ENCODE measurements around the gene MAP1LC3C.

MAP1LC3C gene

GRCh38 chr1:241999026-241999425 is at the start of gene MAP1LC3C:
MAP1LC3C (minus strand) TSS chr1:241999098; CDS start chr1:241999008, 90 bp downstream.
- 0 out of 2 replicates have a peak, but pooled peaks cover 4% of the 10 kb centered on the region for H3K27me3 ChIP-seq (ENCODE audit: insufficient read depth, low read length)

DNA sequence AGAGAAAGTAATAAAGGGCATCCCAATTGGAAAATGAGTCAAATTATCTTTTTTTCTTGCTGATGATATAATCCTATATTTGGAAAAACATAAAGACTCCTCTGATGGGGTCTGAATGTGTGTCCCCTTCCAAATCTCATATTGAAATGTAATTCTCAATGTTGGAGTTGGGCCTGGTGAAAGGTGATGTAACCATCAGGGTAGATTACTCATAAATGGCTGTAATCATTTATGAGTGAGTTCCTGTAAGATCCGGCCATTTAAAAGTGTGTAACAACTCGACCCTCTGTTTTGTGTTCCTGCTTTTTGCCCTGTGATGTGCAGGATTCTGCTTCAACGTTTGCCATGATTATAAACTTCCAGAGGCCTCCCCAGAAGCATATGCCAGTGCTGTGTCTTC is 44.3 kb upstream of the MAP1LC3C start:
- H3K4me1 ChIP-seq (ENCODE audit: insufficient read depth, low read length): no peaks in the 10 kb centered on the region
- no peak overlapping the region for H3K9ac ChIP-seq (ENCODE audit: low read depth, low read length)
- H3K27me3 ChIP-seq (ENCODE audit: insufficient read depth, low read length): no peaks in the 10 kb centered on the region
- no peaks in the 10 kb centered on the region for H3K36me3 ChIP-seq (ENCODE audit: insufficient read depth, low read depth, low read length)
- H3K27ac ChIP-seq (ENCODE audit: low read length): no peak overlapping the region
- no peak overlapping the region for H3K4me3 ChIP-seq (ENCODE audit: low read length)
- peaks cover 6% of the 10 kb centered on the region; the same call in 1 of the 2 replicates for H3K9me3 ChIP-seq (ENCODE audit: insufficient read depth, low read depth, low read length)

More at GRCh38 chr1:241999026-241999425, at the start of gene MAP1LC3C:
- H3K9me3 ChIP-seq (ENCODE audit: insufficient read depth, low read depth, low read length): no peaks in the 10 kb centered on the region
- no peaks in the 10 kb centered on the region for H3K36me3 ChIP-seq (ENCODE audit: insufficient read depth, low read depth, low read length)
- H3K4me3 ChIP-seq (ENCODE audit: low read length): peak within 1 kb of the TSS; percentile 85
- H3K4me1 ChIP-seq (ENCODE audit: insufficient read depth, low read length): peaks cover 8% of the 10 kb centered on the region; the same call in 1 of the 2 replicates
- peak within 1 kb of the TSS; percentile 74; the same call in 1 of the 2 replicates for H3K9ac ChIP-seq (ENCODE audit: low read depth, low read length)
- H3K27ac ChIP-seq (ENCODE audit: low read length): no peak within 1 kb of the TSS

DNA sequence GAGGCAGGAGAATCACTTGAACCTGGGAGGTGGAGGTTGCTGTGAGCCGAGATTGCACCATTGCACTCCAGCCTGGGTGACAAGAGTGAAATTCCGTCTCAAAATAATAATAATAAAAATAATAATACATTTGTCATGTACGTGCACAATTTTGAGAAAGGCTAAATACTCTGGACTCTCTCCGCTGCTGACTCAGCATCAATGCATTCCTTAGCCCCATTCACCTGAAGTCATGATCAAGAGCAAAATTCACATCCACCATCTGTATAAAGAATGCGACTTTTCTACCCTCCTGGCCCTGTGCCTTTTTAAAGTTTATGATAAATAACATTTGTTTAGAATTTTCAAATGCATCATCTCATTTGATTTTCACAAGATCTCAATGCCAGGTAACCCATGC is 35.5 kb upstream of the MAP1LC3C start:
- no peaks in the 10 kb centered on the region for H3K27me3 ChIP-seq (ENCODE audit: insufficient read depth, low read length)
- no peaks in the 10 kb centered on the region for H3K4me1 ChIP-seq (ENCODE audit: insufficient read depth, low read length)
- no peak overlapping the region for H3K4me3 ChIP-seq (ENCODE audit: low read length)
- no peaks in the 10 kb centered on the region for H3K9me3 ChIP-seq (ENCODE audit: insufficient read depth, low read depth, low read length)
- H3K36me3 ChIP-seq (ENCODE audit: insufficient read depth, low read depth, low read length): no peaks in the 10 kb centered on the region
- H3K27ac ChIP-seq (ENCODE audit: low read length): no peak overlapping the region
- no peak overlapping the region for H3K9ac ChIP-seq (ENCODE audit: low read depth, low read length)

GRCh38 chr1:242033447-242033846 is 34.5 kb upstream of the MAP1LC3C start:
- H3K4me1 ChIP-seq (ENCODE audit: insufficient read depth, low read length): no peaks in the 10 kb centered on the region
- H3K4me3 ChIP-seq (ENCODE audit: low read length): no peak overlapping the region
- H3K36me3 ChIP-seq (ENCODE audit: insufficient read depth, low read depth, low read length): no peaks in the 10 kb centered on the region
- no peak overlapping the region for H3K9ac ChIP-seq (ENCODE audit: low read depth, low read length)
- no peaks in the 10 kb centered on the region for H3K27me3 ChIP-seq (ENCODE audit: insufficient read depth, low read length)
- H3K9me3 ChIP-seq (ENCODE audit: insufficient read depth, low read depth, low read length): no peaks in the 10 kb centered on the region
- no peak overlapping the region for H3K27ac ChIP-seq (ENCODE audit: low read length)

DNA sequence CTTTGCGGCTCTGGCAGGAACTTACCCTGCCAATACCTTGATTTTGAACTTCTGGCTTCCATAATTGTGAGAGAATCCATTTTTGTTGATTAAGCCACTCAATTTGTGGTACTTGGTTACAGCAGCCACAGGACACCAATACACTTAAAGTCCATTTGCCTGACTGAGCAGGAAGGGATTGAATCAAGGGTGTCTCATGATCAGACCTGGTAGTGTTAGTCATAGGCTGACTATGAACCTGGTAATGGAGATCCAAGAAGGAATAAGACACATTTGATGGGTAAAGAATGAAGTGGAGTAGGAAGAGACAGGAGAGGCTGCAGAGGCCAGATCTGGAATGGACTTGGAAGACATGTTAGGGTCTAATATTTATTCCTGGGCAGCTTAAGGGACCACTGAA is 31.2 kb upstream of the MAP1LC3C start:
- Histone ChIP-seq H3K36me3 (ENCODE audit: insufficient read depth, low read depth, low read length) (no peaks in the 10 kb centered on the region), H3K27me3 (ENCODE audit: insufficient read depth, low read length) (no peaks in the 10 kb centered on the region), H3K9ac (ENCODE audit: low read depth, low read length) (no peak overlapping the region), H3K27ac (ENCODE audit: low read length) (no peak overlapping the region), H3K9me3 (ENCODE audit: insufficient read depth, low read depth, low read length) (no peaks in the 10 kb centered on the region), H3K4me3 (ENCODE audit: low read length) (no peak overlapping the region), H3K4me1 (ENCODE audit: insufficient read depth, low read length) (no peaks in the 10 kb centered on the region)

GRCh38 chr1:242025681-242026080 is 26.8 kb upstream of the MAP1LC3C start:
- H3K4me1 ChIP-seq (ENCODE audit: insufficient read depth, low read length): no peaks in the 10 kb centered on the region

GRCh38 chr1:242023805-242024204 is 24.9 kb upstream of the MAP1LC3C start:
- H3K4me1 ChIP-seq (ENCODE audit: insufficient read depth, low read length): no peaks in the 10 kb centered on the region
- H3K27ac ChIP-seq (ENCODE audit: low read length): no peak overlapping the region
- H3K36me3 ChIP-seq (ENCODE audit: insufficient read depth, low read depth, low read length): no peaks in the 10 kb centered on the region
- no peaks in the 10 kb centered on the region for H3K9me3 ChIP-seq (ENCODE audit: insufficient read depth, low read depth, low read length)
- H3K4me3 ChIP-seq (ENCODE audit: low read length): no peak overlapping the region
- H3K9ac ChIP-seq (ENCODE audit: low read depth, low read length): no peak overlapping the region
- no peaks in the 10 kb centered on the region for H3K27me3 ChIP-seq (ENCODE audit: insufficient read depth, low read length)

More at GRCh38 chr1:242025681-242026080, 26.8 kb upstream of the MAP1LC3C start:
- Histone ChIP-seq H3K9me3 (ENCODE audit: insufficient read depth, low read depth, low read length) (no peaks in the 10 kb centered on the region), H3K27ac (ENCODE audit: low read length) (no peak overlapping the region), H3K27me3 (ENCODE audit: insufficient read depth, low read length) (no peaks in the 10 kb centered on the region), H3K36me3 (ENCODE audit: insufficient read depth, low read depth, low read length) (no peaks in the 10 kb centered on the region), H3K4me3 (ENCODE audit: low read length) (no peak overlapping the region), H3K9ac (ENCODE audit: low read depth, low read length) (no peak overlapping the region)

DNA sequence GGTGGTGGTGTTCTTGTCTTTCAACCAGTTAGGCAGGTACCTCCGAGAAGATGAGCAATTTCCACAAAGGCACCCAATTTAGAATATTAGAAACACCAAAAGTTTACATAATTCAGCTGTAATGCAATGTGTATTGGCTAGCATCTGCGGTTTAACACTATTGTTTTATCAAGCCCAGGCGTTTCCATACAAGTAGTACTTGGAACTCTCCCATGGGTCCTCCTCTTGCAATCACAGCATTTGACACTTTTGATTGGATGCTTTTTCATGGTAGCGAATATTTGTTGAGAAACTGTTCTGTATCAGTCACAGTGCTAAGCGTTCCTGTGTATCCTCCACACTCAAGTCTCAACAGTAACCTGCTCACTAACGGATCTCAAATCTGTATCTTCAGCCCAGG is 20.1 kb upstream of the MAP1LC3C start:
- Histone ChIP-seq H3K36me3 (ENCODE audit: insufficient read depth, low read depth, low read length) (no peaks in the 10 kb centered on the region), H3K9me3 (ENCODE audit: insufficient read depth, low read depth, low read length) (no peaks in the 10 kb centered on the region), H3K9ac (ENCODE audit: low read depth, low read length) (no peak overlapping the region), H3K4me3 (ENCODE audit: low read length) (no peak overlapping the region), H3K27me3 (ENCODE audit: insufficient read depth, low read length) (no peaks in the 10 kb centered on the region), H3K27ac (ENCODE audit: low read length) (no peak overlapping the region), H3K4me1 (ENCODE audit: insufficient read depth, low read length) (no peaks in the 10 kb centered on the region)

GRCh38 chr1:242017580-242018233 is 18.8 kb upstream of the MAP1LC3C start:
- H3K36me3 ChIP-seq (ENCODE audit: insufficient read depth, low read depth, low read length): no peaks in the 10 kb centered on the region
- no peaks in the 10 kb centered on the region for H3K4me1 ChIP-seq (ENCODE audit: insufficient read depth, low read length)
- H3K27ac ChIP-seq (ENCODE audit: low read length): no peak overlapping the region
- H3K9me3 ChIP-seq (ENCODE audit: insufficient read depth, low read depth, low read length): no peaks in the 10 kb centered on the region
- no peak overlapping the region for H3K9ac ChIP-seq (ENCODE audit: low read depth, low read length)
- H3K4me3 ChIP-seq (ENCODE audit: low read length): no peak overlapping the region
- H3K27me3 ChIP-seq (ENCODE audit: insufficient read depth, low read length): no peaks in the 10 kb centered on the region

- H3K27me3 ChIP-seq (ENCODE audit: insufficient read depth, low read length): no peaks in the 10 kb centered on the region
Observed at GRCh38 chr1:242016479-242016878, 17.6 kb upstream of the MAP1LC3C start.

DNA sequence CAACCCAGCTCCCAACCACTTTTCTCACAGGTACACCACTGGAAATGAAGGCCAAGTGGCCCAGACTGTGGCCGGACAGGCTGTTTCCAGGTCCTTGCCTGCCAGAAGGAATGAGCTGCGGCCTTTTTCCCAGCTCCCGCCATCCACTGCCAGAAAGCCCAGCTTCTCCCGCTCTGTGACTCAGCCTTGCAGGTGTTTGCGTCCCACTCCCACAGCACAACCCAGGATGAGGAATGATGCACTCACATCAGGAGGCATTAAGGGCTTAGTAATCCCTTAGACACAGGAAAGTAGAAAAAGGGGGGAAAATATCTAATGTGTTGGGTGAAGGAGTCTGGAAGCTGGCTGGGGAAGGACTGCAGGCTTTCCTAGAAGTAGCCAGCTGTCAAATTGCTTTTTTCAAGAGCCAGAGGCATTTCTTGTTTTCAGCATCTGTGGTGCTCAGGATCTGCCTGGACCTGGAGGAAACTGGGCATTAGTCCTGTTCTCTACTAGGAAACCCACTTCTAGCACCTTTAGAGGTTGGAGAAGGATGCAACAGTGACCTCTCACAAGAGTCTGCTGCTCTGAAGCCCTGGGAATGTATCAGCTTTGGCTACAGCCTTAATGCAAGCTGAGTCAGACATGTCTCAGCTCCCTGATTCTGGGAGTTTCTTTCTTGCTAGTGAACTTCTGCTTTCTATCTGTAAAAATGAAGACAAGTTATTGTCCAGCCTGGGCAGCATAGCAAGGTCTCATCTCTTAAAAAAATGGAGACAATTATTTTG is 13.2 kb upstream of the MAP1LC3C start:
- H3K9me3 ChIP-seq (ENCODE audit: insufficient read depth, low read depth, low read length): no peaks in the 10 kb centered on the region
- H3K36me3 ChIP-seq (ENCODE audit: insufficient read depth, low read depth, low read length): no peaks in the 10 kb centered on the region
- peaks cover 6% of the 10 kb centered on the region; the same call in 1 of the 2 replicates for H3K4me1 ChIP-seq (ENCODE audit: insufficient read depth, low read length)
- no peak overlapping the region for H3K9ac ChIP-seq (ENCODE audit: low read depth, low read length)
- no peaks in the 10 kb centered on the region for H3K27me3 ChIP-seq (ENCODE audit: insufficient read depth, low read length)
- no peak overlapping the region for H3K27ac ChIP-seq (ENCODE audit: low read length)
- no peak overlapping the region for H3K4me3 ChIP-seq (ENCODE audit: low read length)

More at GRCh38 chr1:242016479-242016878, 17.6 kb upstream of the MAP1LC3C start:
- no peaks in the 10 kb centered on the region for H3K36me3 ChIP-seq (ENCODE audit: insufficient read depth, low read depth, low read length)
- H3K9ac ChIP-seq (ENCODE audit: low read depth, low read length): no peak overlapping the region
- no peaks in the 10 kb centered on the region for H3K9me3 ChIP-seq (ENCODE audit: insufficient read depth, low read depth, low read length)
- H3K27ac ChIP-seq (ENCODE audit: low read length): no peak overlapping the region
- no peak overlapping the region for H3K4me3 ChIP-seq (ENCODE audit: low read length)
- H3K4me1 ChIP-seq (ENCODE audit: insufficient read depth, low read length): no peaks in the 10 kb centered on the region
